PFSK-1 (cell line): ENCODE measurements around the gene C1orf21.

Source experiments
- FOXP2 ChIP-seq: optimal IDR thresholded peaks from 2 replicates; pipeline ENCODE3; 2011; ENCODE audit warnings: borderline replicate concordance, control low read depth, inconsistent platforms; ENCODE audit not compliant: insufficient read depth; ENCODE audit errors: extremely low read length, extremely low read depth
- POLR2AphosphoS5 ChIP-seq: IDR thresholded peaks from 2 replicates; pipeline ENCODE4 v1.6.1; 2012; ENCODE audit warnings: low read depth, mild to moderate bottlenecking, control low read depth, low read length, moderate library complexity
- REST ChIP-seq, 2 experiments: IDR thresholded peaks; 2 replicates each; pipeline versions ENCODE4 v1.6.1 to v1.8.0; 2011 to 2012; ENCODE audit warnings: low read depth in 2 of 2, low read length in 2 of 2, control low read depth in 1 of 2, inconsistent platforms in 1 of 2, mild to moderate bottlenecking in 1 of 2, moderate library complexity in 1 of 2; ENCODE audit not compliant: insufficient read depth in 1 of 2
- SIN3A ChIP-seq: IDR thresholded peaks from 2 replicates; pipeline ENCODE4 v1.6.1; 2012; ENCODE audit warnings: mild to moderate bottlenecking, low read length, moderate library complexity, borderline replicate concordance; ENCODE audit not compliant: insufficient read depth
- TAF1 ChIP-seq: IDR thresholded peaks from 2 replicates; pipeline ENCODE4 v1.6.1; 2012; ENCODE audit warnings: low read length, control low read depth, borderline replicate concordance; ENCODE audit not compliant: insufficient read depth

Gene C1orf21

GRCh38 chr1:184388971-184389370, 2.1 kb downstream of the C1orf21 start:
- TF ChIP-seq FOXP2 (no peak), SIN3A (no peak), REST (IDR thresholded peaks at IDR 0.05; ENCODE audit: insufficient read depth in 1 of 2, low read depth in 2 of 2, low read length in 2 of 2) (no peak), POLR2AphosphoS5 (no peak), TAF1 (no peak)

- TF ChIP-seq SIN3A (no peak), REST (IDR thresholded peaks at IDR 0.05; ENCODE audit: insufficient read depth in 1 of 2, low read depth in 2 of 2, low read length in 2 of 2) (no peak), POLR2AphosphoS5 (no peak), TAF1 (no peak), FOXP2 (no peak)
Observed at GRCh38 chr1:184389446-184389845, 2.6 kb downstream of the C1orf21 start.

- TF ChIP-seq POLR2AphosphoS5 (no peak), TAF1 (no peak), FOXP2 (no peak), REST (IDR thresholded peaks at IDR 0.05; ENCODE audit: insufficient read depth in 1 of 2, low read depth in 2 of 2, low read length in 2 of 2) (no peak), SIN3A (no peak)
Observed at GRCh38 chr1:184390889-184391288, 4.1 kb downstream of the C1orf21 start.

- TF ChIP-seq POLR2AphosphoS5 (no peak), REST (IDR thresholded peaks at IDR 0.05; ENCODE audit: insufficient read depth in 1 of 2, low read depth in 2 of 2, low read length in 2 of 2) (no peak), TAF1 (no peak), SIN3A (no peak), FOXP2 (no peak)
Observed at GRCh38 chr1:184392067-184392466, 5.2 kb downstream of the C1orf21 start.
